ENCODE data around the gene PTP4A2.

The PTP4A2 gene

GRCh38 chr1:31885851-31886250, 52.3 kb downstream of the PTP4A2 start:
- DNase-seq (ENCODE audit: low spot score): no peak

GRCh38 chr1:31883357-31883942, 54.7 kb downstream of the PTP4A2 start:
- DNase-seq (ENCODE audit: low spot score): no peak

- DNase-seq (ENCODE audit: low spot score): no peak
Measured at GRCh38 chr1:31881688-31882000, 56.5 kb downstream of the PTP4A2 start.

GRCh38 chr1:31880957-31881687, 57.0 kb downstream of the PTP4A2 start:
- DNase-seq (ENCODE audit: low spot score): no peak

GRCh38 chr1:31879981-31880608, 58.1 kb downstream of the PTP4A2 start:
- DNase-seq (ENCODE audit: low spot score): no peak

GRCh38 chr1:31878058-31878457, 60.1 kb downstream of the PTP4A2 start:
- DNase-seq (ENCODE audit: low spot score): no peak

GRCh38 chr1:31877544-31877943, 60.6 kb downstream of the PTP4A2 start:
- no peak for DNase-seq (ENCODE audit: low spot score)

- no peak for DNase-seq (ENCODE audit: low spot score)
Measured at GRCh38 chr1:31875636-31876236, 62.4 kb downstream of the PTP4A2 start.

- no peak for DNase-seq (ENCODE audit: low spot score)
Measured at GRCh38 chr1:31874942-31875341, 63.2 kb downstream of the PTP4A2 start.

- DNase-seq (ENCODE audit: low spot score): no peak
Measured at GRCh38 chr1:31872658-31873636, 65.2 kb downstream of the PTP4A2 start.

- DNase-seq (ENCODE audit: low spot score): no peak
Measured at GRCh38 chr1:31871703-31872102, 66.5 kb downstream of the PTP4A2 start.

- no peak for DNase-seq (ENCODE audit: low spot score)
Measured at GRCh38 chr1:31870086-31870736, 68.0 kb downstream of the PTP4A2 start.

- no peak for DNase-seq (ENCODE audit: low spot score)
Measured at GRCh38 chr1:31869449-31869848, 68.7 kb downstream of the PTP4A2 start.

GRCh38 chr1:31868862-31869261, 69.3 kb downstream of the PTP4A2 start:
- DNase-seq (ENCODE audit: low spot score): no peak

- no peak for DNase-seq (ENCODE audit: low spot score)
Measured at GRCh38 chr1:31867546-31867945, 70.6 kb downstream of the PTP4A2 start.

- no peak for DNase-seq (ENCODE audit: low spot score)
Measured at GRCh38 chr1:31866450-31867032, 71.6 kb downstream of the PTP4A2 start.

- no peak for DNase-seq (ENCODE audit: low spot score)
Measured at GRCh38 chr1:31865728-31866449, 72.3 kb downstream of the PTP4A2 start.

GRCh38 chr1:31862071-31862470, 76.1 kb downstream of the PTP4A2 start:
- DNase-seq (ENCODE audit: low spot score): no peak

GRCh38 chr1:31861346-31861745, 76.8 kb downstream of the PTP4A2 start:
- no peak for DNase-seq (ENCODE audit: low spot score)

- no peak for DNase-seq (ENCODE audit: low spot score)
Measured at GRCh38 chr1:31860581-31860980, 77.6 kb downstream of the PTP4A2 start.

Measured in AG20443 (cell line).